Fibroblast of pulmonary artery (primary cell): Measurements from ENCODE around the gene SERTAD1.
"Not testable (repeated sequence)": the region's sequence is repeated elsewhere in the genome, so short reads cannot be mapped to it uniquely, and the experiment has no call there.

Experiments
- DNase-seq: peaks from one replicate; pipeline ENCODE4 v3.0.0-alpha.2; 2010; ENCODE audit warnings: low read depth
- H3K4me3 ChIP-seq: replicated peaks from 2 replicates; pipeline ENCODE4 v1.5.1; 2011; ENCODE audit warnings: low read depth, mild to moderate bottlenecking, control low read depth, low read length, moderate library complexity
- CTCF ChIP-seq: IDR thresholded peaks from 2 replicates; pipeline ENCODE4 v1.5.1; 2011; ENCODE audit warnings: mild to moderate bottlenecking, control low read depth, low read length, inconsistent platforms; ENCODE audit errors: missing control alignments

SERTAD1 gene

GRCh38 chr19:40411125-40411842 is 14.5 kb downstream of the SERTAD1 start:
- no peak for TF ChIP-seq CTCF
- H3K4me3 ChIP-seq: no peak overlapping the region
- DNase-seq: no peak

- no peak overlapping the region for H3K4me3 ChIP-seq
- TF ChIP-seq CTCF: no peak
- DNase-seq: no peak
Observed at GRCh38 chr19:40410030-40410389, 15.8 kb downstream of the SERTAD1 start.

- not testable (repeated sequence) for H3K4me3 ChIP-seq, DNase-seq
Observed at GRCh38 chr19:40408598-40408925, 17.2 kb downstream of the SERTAD1 start.

GRCh38 chr19:40407714-40408597 is 17.8 kb downstream of the SERTAD1 start:
- no peak overlapping the region for H3K4me3 ChIP-seq
- TF ChIP-seq CTCF: no peak
- DNase-seq: no peak

GRCh38 chr19:40403262-40403984 is 22.4 kb downstream of the SERTAD1 start:
- peak overlapping the region; percentile 60 for H3K4me3 ChIP-seq
- no peak for TF ChIP-seq CTCF
- peak; percentile 92 for DNase-seq

GRCh38 chr19:40400559-40400958 is 25.2 kb downstream of the SERTAD1 start:
- no peak for TF ChIP-seq CTCF
- no peak overlapping the region for H3K4me3 ChIP-seq
- no peak for DNase-seq
